Measurements from ENCODE around the gene SCARB1.

SCARB1 gene

GRCh38 chr12:124795081-124795948 lies 68.3 kb downstream of the SCARB1 start:
- no peak for TF ChIP-seq CTCF (IDR thresholded peaks at IDR 0.05; ENCODE audit: low read depth, low read length, missing control alignments)
- H3K4me3 ChIP-seq (ENCODE audit: low read depth, low read length), result no peak overlapping the region
- peak; percentile 44 for DNase-seq (ENCODE audit: low read depth)

- H3K4me3 ChIP-seq (ENCODE audit: low read depth, low read length), result no peak overlapping the region
- no peak for DNase-seq (ENCODE audit: low read depth)
- no peak for TF ChIP-seq CTCF (IDR thresholded peaks at IDR 0.05; ENCODE audit: low read depth, low read length, missing control alignments)
Observed at GRCh38 chr12:124792961-124793441, 70.7 kb downstream of the SCARB1 start.

GRCh38 chr12:124792156-124792555 lies 71.5 kb downstream of the SCARB1 start:
- DNase-seq (ENCODE audit: low read depth), result no peak
- TF ChIP-seq CTCF (IDR thresholded peaks at IDR 0.05; ENCODE audit: low read depth, low read length, missing control alignments), result no peak
- no peak overlapping the region for H3K4me3 ChIP-seq (ENCODE audit: low read depth, low read length)

GRCh38 chr12:124790650-124791400 lies 72.8 kb downstream of the SCARB1 start:
- no peak for TF ChIP-seq CTCF (IDR thresholded peaks at IDR 0.05; ENCODE audit: low read depth, low read length, missing control alignments)
- DNase-seq (ENCODE audit: low read depth), result no peak
- no peak overlapping the region for H3K4me3 ChIP-seq (ENCODE audit: low read depth, low read length)

- TF ChIP-seq CTCF (IDR thresholded peaks at IDR 0.05; ENCODE audit: low read depth, low read length, missing control alignments), result no peak
- no peak for DNase-seq (ENCODE audit: low read depth)
- no peak overlapping the region for H3K4me3 ChIP-seq (ENCODE audit: low read depth, low read length)
Observed at GRCh38 chr12:124788936-124789555, 74.6 kb downstream of the SCARB1 start.

- no peak for DNase-seq (ENCODE audit: low read depth)
- TF ChIP-seq CTCF (IDR thresholded peaks at IDR 0.05; ENCODE audit: low read depth, low read length, missing control alignments), result no peak
- H3K4me3 ChIP-seq (ENCODE audit: low read depth, low read length), result no peak overlapping the region
Observed at GRCh38 chr12:124786061-124786964, 77.4 kb downstream of the SCARB1 start.
